H1 (cell line): ENCODE measurements around the gene SDHAF2. TPM values are rescaled to one million over a fixed set of nuclear protein-coding genes. Genes with fewer than 3 reads are reported as not detected.

Experiments used
- CTCF ChIA-PET: fragments of 300-600 bp; sonication (Branson Sonifier 250); formaldehyde crosslinking; loops from one replicate; lab custom pipeline; 2021; ENCODE audit not compliant: partially characterized antibody; lab: Charles Lee
- POLR2A ChIA-PET: fragments of 300-600 bp; sonication (Branson Sonifier 250); formaldehyde crosslinking; loops from one replicate; lab custom pipeline; 2021; ENCODE audit warnings: inconsistent platforms; ENCODE audit not compliant: partially characterized antibody; lab: Charles Lee
- DNase-seq, 2 experiments: peaks; one replicate each; pipeline versions ENCODE4 v3.0.0 to v3.0.0-alpha.2; 2010 to 2022; ENCODE audit warnings: low spot score in 2 of 2, low read depth in 1 of 2, mixed read lengths in 1 of 2
- FAIRE-seq: peaks from 2 replicates; lab custom pipeline; 2011; peaks lifted over from hg19 to GRCh38; lab: Jason Lieb, UNC
- H2AFZ ChIP-seq: 2 replicates; pipeline ENCODE4 v1.8.1; 2012; ENCODE audit warnings: low read length, inconsistent platforms
- H2AK5ac ChIP-seq: 2 replicates; pipeline ENCODE4 v1.6.1; 2013; ENCODE audit warnings: low read depth, low read length
- H2BK120ac ChIP-seq: replicated peaks from 2 replicates; pipeline ENCODE3; 2013; ENCODE audit warnings: low read depth, low read length, inconsistent platforms
- H2BK12ac ChIP-seq: 2 replicates; pipeline ENCODE4 v1.6.1; 2013; ENCODE audit warnings: low read depth, low read length
- H2BK15ac ChIP-seq: 2 replicates; pipeline ENCODE4 v1.6.1; 2013; ENCODE audit warnings: low read length
- H2BK20ac ChIP-seq: 2 replicates; pipeline ENCODE4 v1.6.1; 2013; ENCODE audit warnings: low read length
- H2BK5ac ChIP-seq: 2 replicates; pipeline ENCODE4 v1.6.1; 2013; ENCODE audit warnings: low read depth, low read length
- H3K14ac ChIP-seq: 2 replicates; pipeline ENCODE4 v1.6.1; 2013; ENCODE audit warnings: inconsistent platforms; ENCODE audit not compliant: insufficient read length
- H3K18ac ChIP-seq: 2 replicates; pipeline ENCODE4 v1.6.1; 2013; ENCODE audit warnings: low read length; ENCODE audit errors: extremely low read depth
- H3K23ac ChIP-seq: 2 replicates; pipeline ENCODE4 v1.6.1; 2013; ENCODE audit warnings: inconsistent platforms; ENCODE audit not compliant: insufficient read length
- H3K23me2 ChIP-seq: 2 replicates; pipeline ENCODE4 v1.6.1; 2013; ENCODE audit warnings: low read depth, low read length
- H3K27ac ChIP-seq: 2 replicates; pipeline ENCODE4 v1.6.1; 2011; ENCODE audit warnings: low read depth, low read length, inconsistent platforms
- H3K27me3 ChIP-seq, 4 experiments: replicated peaks in 1 of 4; 1 replicate in 1 of 4; 2 replicates in 3 of 4; pipeline versions ENCODE4 v1.6.1 to v1.8.1; 2011 to 2013; ENCODE audit warnings: low read length in 3 of 4, mild to moderate bottlenecking in 3 of 4, inconsistent platforms in 2 of 4, mixed read lengths in 2 of 4, moderate library complexity in 1 of 4; ENCODE audit not compliant: control insufficient read depth in 3 of 4, insufficient read depth in 3 of 4; ENCODE audit errors: extremely low read depth in 1 of 4
- H3K36me3 ChIP-seq, 4 experiments: 2 replicates each; pipeline versions ENCODE4 v1.6.1 to v1.8.1; 2011 to 2013; ENCODE audit warnings: mild to moderate bottlenecking in 4 of 4, low read length in 3 of 4, moderate library complexity in 2 of 4, control low read depth in 1 of 4, inconsistent platforms in 1 of 4; ENCODE audit not compliant: insufficient read depth in 4 of 4, control insufficient read depth in 2 of 4
- H3K4ac ChIP-seq: replicated peaks from 2 replicates; pipeline ENCODE3; 2013; ENCODE audit warnings: low read length, low read depth, mixed read lengths, inconsistent platforms; ENCODE audit not compliant: insufficient read length
- H3K4me1 ChIP-seq, 4 experiments: replicated peaks in 1 of 4; 1 replicate in 1 of 4; 2 replicates in 3 of 4; pipeline versions ENCODE4 v1.6.1 to v1.8.1; 2011 to 2013; ENCODE audit warnings: low read length in 3 of 4, inconsistent platforms in 2 of 4, mixed read lengths in 1 of 4; ENCODE audit not compliant: insufficient read depth in 4 of 4, control insufficient read depth in 3 of 4
- H3K4me2 ChIP-seq, 2 experiments: 2 replicates each; pipeline versions ENCODE4 v1.6.1 to v1.8.1; 2011 to 2013; ENCODE audit warnings: low read depth in 2 of 2, low read length in 2 of 2, control low read depth in 1 of 2, inconsistent platforms in 1 of 2, mild to moderate bottlenecking in 1 of 2; ENCODE audit not compliant: insufficient read depth in 1 of 2
- H3K4me3 ChIP-seq, 4 experiments: fragments of 200-600, 300-600 bp in 1 of 4; sonication (generic), shearing (Covaris generic), sonication (Bioruptor Twin) in 1 of 4; 2 replicates each; pipeline versions ENCODE4 v1.5.1 to v1.8.1; 2011 to 2016; ENCODE audit warnings: low read length in 4 of 4, low read depth in 3 of 4, control low read depth in 2 of 4, inconsistent platforms in 2 of 4, mild to moderate bottlenecking in 2 of 4, mixed read lengths in 1 of 4, moderate library complexity in 1 of 4; ENCODE audit not compliant: insufficient read depth in 2 of 4; ENCODE audit errors: extremely low read depth in 1 of 4
- H3K56ac ChIP-seq: replicated peaks from 2 replicates; pipeline ENCODE3; 2013; ENCODE audit warnings: low read depth, mild to moderate bottlenecking, mixed read lengths, low read length, inconsistent platforms; ENCODE audit not compliant: insufficient read length
- H3K79me1 ChIP-seq: 2 replicates; pipeline ENCODE4 v1.6.1; 2013; ENCODE audit warnings: low read depth, low read length, control low read depth
- H3K79me2 ChIP-seq, 2 experiments: 2 replicates each; pipeline versions ENCODE4 v1.6.1 to v1.8.1; 2012 to 2013; ENCODE audit warnings: low read length in 2 of 2, mild to moderate bottlenecking in 2 of 2, inconsistent platforms in 1 of 2; ENCODE audit not compliant: insufficient read depth in 2 of 2, control insufficient read depth in 1 of 2
- H3K9ac ChIP-seq, 4 experiments: replicated peaks in 1 of 4; 1 replicate in 1 of 4; 2 replicates in 3 of 4; pipeline versions ENCODE4 v1.6.1 to v1.8.1; 2011 to 2013; ENCODE audit warnings: low read depth in 3 of 4, low read length in 3 of 4, control low read depth in 2 of 4, mild to moderate bottlenecking in 2 of 4, moderate library complexity in 2 of 4, inconsistent platforms in 1 of 4; ENCODE audit errors: extremely low read depth in 1 of 4
- H3K9me3 ChIP-seq, 2 experiments: 2 replicates each; pipeline versions ENCODE4 v1.6.1 to v1.8.1; 2012 to 2013; ENCODE audit warnings: mild to moderate bottlenecking in 2 of 2, moderate library complexity in 2 of 2, control low read depth in 1 of 2, inconsistent platforms in 1 of 2, low read depth in 1 of 2, low read length in 1 of 2, mixed read lengths in 1 of 2; ENCODE audit not compliant: insufficient read depth in 2 of 2
- H4K20me1 ChIP-seq, 2 experiments: replicated peaks in 1 of 2; 2 replicates each; pipeline versions ENCODE3 to v1.8.1; 2011 to 2013; ENCODE audit warnings: inconsistent platforms in 2 of 2, low read length in 2 of 2, mild to moderate bottlenecking in 1 of 2; ENCODE audit not compliant: insufficient read depth in 2 of 2, control insufficient read depth in 1 of 2
- H4K5ac ChIP-seq: 2 replicates; pipeline ENCODE4 v1.6.1; 2013; ENCODE audit warnings: low read length, low read depth, mixed read lengths, inconsistent platforms; ENCODE audit not compliant: insufficient read length
- H4K8ac ChIP-seq: 2 replicates; pipeline ENCODE4 v1.8.0; 2013; ENCODE audit warnings: mild to moderate bottlenecking, moderate library complexity, low read length, inconsistent platforms; ENCODE audit not compliant: insufficient read depth; ENCODE audit errors: extremely low read depth
- H4K91ac ChIP-seq: replicated peaks from 2 replicates; pipeline ENCODE3; 2013; ENCODE audit warnings: low read length, mixed read lengths, inconsistent platforms; ENCODE audit not compliant: insufficient read length
- CBX5 ChIP-seq: fragments of 300-800, 300-1000 bp; sonication (generic); IDR thresholded peaks from 2 replicates; pipeline ENCODE4 v1.7.1; 2016; ENCODE audit warnings: antibody characterized with exemption, low read length, low read depth
- CHD1 ChIP-seq: IDR thresholded peaks from 2 replicates; pipeline ENCODE4 v1.6.1; 2012; ENCODE audit warnings: low read depth, low read length, improper control_type of control experiment
- CHD2 ChIP-seq: IDR thresholded peaks from 2 replicates; pipeline ENCODE4 v1.6.1; 2012; ENCODE audit warnings: low read length, improper control_type of control experiment
- FOSL1 ChIP-seq: IDR thresholded peaks from 2 replicates; pipeline ENCODE4 v1.6.1; 2011; ENCODE audit warnings: mild to moderate bottlenecking, low read depth, low read length, moderate library complexity; ENCODE audit not compliant: insufficient read depth
- SP4 ChIP-seq: IDR thresholded peaks from 2 replicates; pipeline ENCODE4 v1.6.1; 2012; ENCODE audit warnings: low read length, inconsistent platforms
- WGBS, 2 experiments: shearing (Covaris generic) in 1 of 2; methylation state at CpG; one replicate each; pipeline versions ENCODE4 v1.1.6 to v1.1.7; 2013 to 2015; ENCODE audit warnings: low lambda C conversion rate in 2 of 2, mixed read lengths in 2 of 2, inconsistent platforms in 1 of 2, low coverage in 1 of 2, missing lambda C conversion rate in 1 of 2; ENCODE audit not compliant: insufficient replicate concordance in 2 of 2, insufficient coverage in 1 of 2, insufficient read length in 1 of 2; ENCODE audit errors: extremely low coverage in 1 of 2, missing lambda C conversion rate in 1 of 2; 5-methylcytosine and 5-hydroxymethylcytosine counted together
- polyA plus RNA-seq, 7 experiments: library from polyadenylated mRNA; depleted of rRNA in 3 of 7; stranded (reverse) in 5 of 7; unstranded in 2 of 7; fragments of >200 nt in 5 of 7; fragments of 200-250 nt in 2 of 7; gene quantifications; 1 replicate in 5 of 7; 2 replicates in 1 of 7; 4 replicates in 1 of 7; pipeline versions ENCODE4 v1.2.1 to v1.2.3, GENCODE V29; 2011 to 2013; ENCODE audit warnings: missing spikeins in 2 of 7, mixed read lengths in 2 of 7
- total RNA-seq: library from RNA; stranded (reverse); fragmentation: NEBNext Ultra II Directional; extraction: Animal tissue kit (Norgen Biotek cat#: 25700); gene quantifications from 2 replicates; pipeline ENCODE4 v1.2.1, GENCODE V29; 2021

SDHAF2 gene
- total and polyA plus RNA-seq, 2 of the 8 experiments (the other 6 are each of a cell fraction or from before 2014, with no cell fraction given) = 41.0 to 114 TPM

DNA sequence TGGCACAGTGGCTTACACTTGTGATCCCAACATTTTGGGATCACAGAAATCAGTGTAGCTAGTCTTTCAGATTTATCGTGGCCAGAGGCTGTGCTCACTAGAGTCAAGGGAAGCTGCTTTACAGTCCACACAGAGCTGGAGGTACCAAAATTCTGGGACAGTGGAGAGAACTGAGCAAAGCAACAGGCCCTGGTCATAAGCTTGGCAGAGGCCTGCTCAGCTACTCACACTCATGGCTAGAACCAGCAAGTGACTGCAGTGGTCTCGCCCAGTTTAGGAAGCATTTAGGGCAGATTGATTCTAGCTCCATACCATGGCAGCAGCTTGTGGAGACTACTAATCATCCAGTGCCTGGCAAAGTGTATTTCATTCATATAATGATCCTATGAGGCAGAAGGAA is 28.8 kb upstream of the SDHAF2 start:
- no peak overlapping the region for H2BK120ac ChIP-seq
- POLR2A ChIA-PET = interaction anchor here (0.8 to 5.4 kb wide), 18 partner anchors 9 to 460 kb away, joined by 3 to 60 read pairs (median 6); partner anchors contain the start of genes CPSF7, CYB561A3, SDHAF2 and TKFC
- H2AK5ac ChIP-seq = no peak overlapping the region
- no peaks in the 10 kb centered on the region for H3K79me1 ChIP-seq
- H3K9me3 ChIP-seq = no peaks in the 10 kb centered on the region
- FAIRE-seq = no peak
- no peak overlapping the region for H2BK5ac ChIP-seq
- no peaks in the 10 kb centered on the region for H3K4me1 ChIP-seq
- H4K8ac ChIP-seq = no peak overlapping the region
- no peak overlapping the region for H2AFZ ChIP-seq
- H3K4me2 ChIP-seq = no peak overlapping the region
- no peak overlapping the region for H3K23ac ChIP-seq
- no peak for DNase-seq
- no peak for TF ChIP-seq CHD2
- no peak for TF ChIP-seq CHD1
- TF ChIP-seq SP4 = no peak
- no peak for TF ChIP-seq CBX5
- TF ChIP-seq FOSL1 = no peak
- TF ChIP-seq, all 59 proteins: peak for 0
- Histone ChIP-seq H3K36me3 (peaks cover 21 to 49% (median 41%) of the 10 kb centered on the region in 4 experiments), H3K27me3 (no peaks in the 10 kb centered on the region), H4K91ac (no peak overlapping the region), H4K5ac (no peak overlapping the region), H3K4ac (no peak overlapping the region), H3K18ac (no peak overlapping the region), H3K9ac (no peak overlapping the region), H2BK12ac (no peak overlapping the region), H2BK20ac (no peak overlapping the region), H3K4me3 (no peak overlapping the region), H3K56ac (no peak overlapping the region), H3K14ac (no peak overlapping the region), H3K79me2 (no peaks in the 10 kb centered on the region), H4K20me1 (peaks cover 0 to 4% of the 10 kb centered on the region in 2 experiments), H2BK15ac (no peak overlapping the region), H3K27ac (no peak overlapping the region), H3K23me2 (no peaks in the 10 kb centered on the region)
- CTCF ChIA-PET = interaction anchor here (0.6 to 3.1 kb wide), 7 partner anchors 8 to 70 kb away, joined by 4 to 11 read pairs (median 5); partner anchors contain the start of genes CPSF7, SDHAF2 and TMEM216
- 97% methylated on average over 2 of the region's 2 CpGs; no CpG with 5 or more reads in 1 of the 2 experiments for WGBS, 2 experiments
